Hepatocyte (in vitro differentiated cells): ENCODE measurements around the gene LDLR.

Experiments
- EZH2 ChIP-seq: fragments of 200-600 bp; sonication (generic); IDR thresholded peaks from 2 replicates; pipeline ENCODE4 v1.6.1; 2016; ENCODE audit warnings: antibody characterized with exemption, mild to moderate bottlenecking, borderline replicate concordance
- EZH2phosphoT487 ChIP-seq: fragments of 200-600 bp; sonication (generic); IDR thresholded peaks from one replicate; pipeline ENCODE4 v1.6.1; 2018; ENCODE audit warnings: antibody characterized with exemption, mild to moderate bottlenecking, low read depth, moderate library complexity; ENCODE audit not compliant: unreplicated experiment, severe bottlenecking
- TF ChIP-seq, protein P1 (sequence below): fragments of 200-600 bp; sonication (generic); IDR thresholded peaks from 2 replicates; pipeline ENCODE4 v1.5.1; 2016; ENCODE audit warnings: antibody characterized with exemption, mild to moderate bottlenecking; ENCODE audit not compliant: poor library complexity

DNA sequence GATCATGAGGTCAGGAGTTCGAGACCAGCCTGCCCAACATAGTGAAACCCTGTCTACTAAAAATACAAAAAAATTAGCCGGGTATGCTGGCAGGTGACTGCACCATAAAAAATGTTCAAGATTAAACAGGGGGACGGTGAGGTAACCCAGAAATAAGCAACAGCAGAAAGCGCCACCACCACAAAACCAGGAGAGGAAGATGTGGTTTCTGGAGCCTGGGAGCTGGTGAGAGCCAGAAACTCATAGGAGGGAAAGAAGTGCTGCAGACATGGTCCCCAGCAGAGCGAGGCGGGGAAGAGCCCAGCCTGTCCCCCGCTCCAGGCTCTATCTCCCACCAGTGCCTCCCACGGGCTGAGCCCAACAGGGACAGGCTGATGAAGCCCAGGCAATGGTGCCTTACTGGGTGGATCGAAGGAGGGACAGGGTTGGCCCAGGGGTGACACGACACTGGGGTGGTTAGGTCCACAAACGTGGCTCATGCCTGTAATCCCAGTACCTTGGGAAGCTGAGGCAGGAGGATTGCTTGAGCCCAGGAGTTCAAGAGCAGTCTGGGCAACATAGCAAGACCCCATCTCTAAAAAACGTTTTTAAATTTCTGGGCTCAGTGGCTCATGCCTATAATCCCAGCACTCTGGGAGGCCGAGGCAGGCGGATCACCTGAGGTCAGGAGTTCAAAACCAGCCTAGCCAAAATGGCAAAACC lies 47.3 kb downstream of the LDLR start:
- TF ChIP-seq EZH2 (no peak), EZH2phosphoT487 (no peak)
- TF ChIP-seq, protein P1, sequence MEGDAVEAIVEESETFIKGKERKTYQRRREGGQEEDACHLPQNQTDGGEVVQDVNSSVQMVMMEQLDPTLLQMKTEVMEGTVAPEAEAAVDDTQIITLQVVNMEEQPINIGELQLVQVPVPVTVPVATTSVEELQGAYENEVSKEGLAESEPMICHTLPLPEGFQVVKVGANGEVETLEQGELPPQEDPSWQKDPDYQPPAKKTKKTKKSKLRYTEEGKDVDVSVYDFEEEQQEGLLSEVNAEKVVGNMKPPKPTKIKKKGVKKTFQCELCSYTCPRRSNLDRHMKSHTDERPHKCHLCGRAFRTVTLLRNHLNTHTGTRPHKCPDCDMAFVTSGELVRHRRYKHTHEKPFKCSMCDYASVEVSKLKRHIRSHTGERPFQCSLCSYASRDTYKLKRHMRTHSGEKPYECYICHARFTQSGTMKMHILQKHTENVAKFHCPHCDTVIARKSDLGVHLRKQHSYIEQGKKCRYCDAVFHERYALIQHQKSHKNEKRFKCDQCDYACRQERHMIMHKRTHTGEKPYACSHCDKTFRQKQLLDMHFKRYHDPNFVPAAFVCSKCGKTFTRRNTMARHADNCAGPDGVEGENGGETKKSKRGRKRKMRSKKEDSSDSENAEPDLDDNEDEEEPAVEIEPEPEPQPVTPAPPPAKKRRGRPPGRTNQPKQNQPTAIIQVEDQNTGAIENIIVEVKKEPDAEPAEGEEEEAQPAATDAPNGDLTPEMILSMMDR: no peak
